K562 (cell line): Measurements from ENCODE around the gene ANO8. TPM values are rescaled to one million over a fixed set of nuclear protein-coding genes. Genes with fewer than 3 reads are reported as not detected.

Experiments used
- ATAC-seq: fragments of 200-7000 bp; cut with Tn5 transposase; 3 replicates; pipeline ENCODE4 v1.9.1; 2020; ENCODE audit warnings: moderate library complexity
- BruUV-seq: library from RNA; stranded (reverse); fragments of 400-500 nt; replicated peaks from 2 replicates; lab custom pipeline; 2021; lab: Mats Ljungman, UMichigan
- CTCF ChIA-PET: fragments of 300-600 bp; formaldehyde crosslinking; extraction: SDS; loops from one replicate; lab custom pipeline; 2021; ENCODE audit warnings: low intra/inter-chr PET ratio; lab: Yijun Ruan, JAX
- POLR2A ChIA-PET: fragments of 300-600, 350-650 bp; sonication (Branson Sonifier 250); formaldehyde crosslinking; extraction: SDS; loops from one replicate; lab custom pipeline; 2021; ENCODE audit warnings: antibody characterized with exemption, inconsistent platforms; lab: Yijun Ruan, JAX
- DNase-seq, 4 experiments: peaks; one replicate each; pipeline versions ENCODE4 v3.0.0 to v3.0.0-alpha.2; 2011 to 2018; ENCODE audit warnings: low spot score in 3 of 4, mixed read lengths in 3 of 4; ENCODE audit errors: extremely low read depth in 1 of 4
- FAIRE-seq: peaks from 2 replicates; lab custom pipeline; 2011; peaks lifted over from hg19 to GRCh38; lab: Jason Lieb, UNC
- H2AFZ ChIP-seq: 2 replicates; pipeline ENCODE4 v1.6.0; 2011; ENCODE audit warnings: low read depth, low read length, control low read depth, inconsistent platforms
- H3K27ac ChIP-seq: fragments of 200-600 bp; 3 replicates; pipeline ENCODE4 v1.8.0; 2011; ENCODE audit warnings: low read depth, mild to moderate bottlenecking, control low read depth, inconsistent platforms, low read length, moderate library complexity, mixed read lengths; ENCODE audit errors: extremely low read depth
- H3K27me3 ChIP-seq, 2 experiments: fragments of 300-600 bp in 1 of 2; 2 replicates in 1 of 2; 3 replicates in 1 of 2; pipeline versions ENCODE4 v1.6.0 to v1.8.0; 2011; ENCODE audit warnings: inconsistent platforms in 2 of 2, low read length in 2 of 2, mild to moderate bottlenecking in 1 of 2, mixed read lengths in 1 of 2, moderate library complexity in 1 of 2; ENCODE audit not compliant: control insufficient read depth in 2 of 2, insufficient read depth in 2 of 2
- H3K36me3 ChIP-seq: fragments of 300-600 bp; 3 replicates; pipeline ENCODE4 v1.8.0; 2011; ENCODE audit warnings: mild to moderate bottlenecking, low read length, inconsistent platforms; ENCODE audit not compliant: control insufficient read depth, insufficient read depth
- H3K4me1 ChIP-seq, 2 experiments: fragments of 200-600 bp in 1 of 2; replicated peaks in 1 of 2; 2 replicates in 1 of 2; 3 replicates in 1 of 2; pipeline versions ENCODE4 v1.5.1 to v1.8.0; 2011; ENCODE audit warnings: inconsistent platforms in 2 of 2, low read length in 2 of 2, mild to moderate bottlenecking in 1 of 2, mixed read lengths in 1 of 2, moderate library complexity in 1 of 2; ENCODE audit not compliant: control insufficient read depth in 2 of 2, insufficient read depth in 2 of 2
- H3K4me2 ChIP-seq: 2 replicates; pipeline ENCODE4 v1.6.1; 2011; ENCODE audit warnings: low read length, control low read depth, inconsistent platforms, mixed read lengths; ENCODE audit not compliant: insufficient read depth
- H3K4me3 ChIP-seq: fragments of 200-600 bp; sonication (generic), shearing (Covaris generic); 2 replicates; pipeline ENCODE4 v1.5.1; 2016; ENCODE audit warnings: control low read depth, inconsistent platforms
- H3K79me2 ChIP-seq: fragments of 200-600 bp; 3 replicates; pipeline ENCODE4 v1.8.0; 2011; ENCODE audit warnings: low read length, inconsistent platforms; ENCODE audit not compliant: control insufficient read depth, insufficient read depth
- H3K9ac ChIP-seq, 2 experiments: 2 replicates each; pipeline versions ENCODE4 v1.6.0 to v1.6.1; 2011; ENCODE audit warnings: low read depth in 2 of 2, low read length in 2 of 2, control low read depth in 1 of 2, inconsistent platforms in 1 of 2, mild to moderate bottlenecking in 1 of 2, mixed read lengths in 1 of 2; ENCODE audit not compliant: insufficient read depth in 1 of 2
- H3K9me1 ChIP-seq: one replicate; pipeline ENCODE4 v1.6.0; 2011; ENCODE audit warnings: inconsistent platforms, mild to moderate bottlenecking, low read length, moderate library complexity; ENCODE audit not compliant: control insufficient read depth, insufficient read depth
- H3K9me3 ChIP-seq: replicated peaks from 2 replicates; pipeline ENCODE4 v1.5.1; 2011; ENCODE audit warnings: low read depth, low read length, inconsistent platforms; ENCODE audit not compliant: control insufficient read depth, insufficient read depth
- H4K20me1 ChIP-seq: replicated peaks from 2 replicates; pipeline ENCODE4 v1.6.1; 2011; ENCODE audit warnings: low read length, inconsistent platforms, mixed read lengths; ENCODE audit not compliant: control insufficient read depth, insufficient read depth
- POLR2G ChIP-seq: fragments of 200-400 bp; formaldehyde crosslinking; IDR thresholded peaks from 2 replicates; pipeline ENCODE4 v1.6.1; 2017; ENCODE audit warnings: low read depth, mild to moderate bottlenecking, antibody characterized with exemption, low read length, moderate library complexity
- RBFOX2 ChIP-seq: fragments of 200-400 bp; formaldehyde crosslinking; IDR thresholded peaks from 2 replicates; pipeline ENCODE4 v1.6.1; 2017; ENCODE audit warnings: low read depth, mild to moderate bottlenecking, low read length, moderate library complexity
- SMC3 ChIP-seq: conservative IDR thresholded peaks from 2 replicates; pipeline ENCODE4 v1.6.1; 2011; ENCODE audit warnings: low read depth, low read length, improper control_type of control experiment; ENCODE audit not compliant: insufficient read depth
- WGBS: fragments of 100-300 bp; shearing (Covaris generic); methylation state at CpG from one replicate; pipeline ENCODE4 v1.1.6; 2016; ENCODE audit warnings: low coverage, mixed read lengths; ENCODE audit not compliant: insufficient coverage; ENCODE audit errors: missing lambda C conversion rate; 5-methylcytosine and 5-hydroxymethylcytosine counted together
- in situ Hi-C: fragments of 300-500 bp; cut with MboI; formaldehyde crosslinking; loops from 4 replicates; pipeline ENCODE4 v1.15.0; 2018; ENCODE audit warnings: inconsistent platforms, mixed read lengths
- intact Hi-C: fragments of 100-400 bp; cut with micrococcal nuclease; formaldehyde crosslinking; loops from 2 replicates; pipeline ENCODE4 v1.14.2; 2022
- polyA plus RNA-seq, 8 experiments: library from polyadenylated mRNA; depleted of rRNA in 4 of 8; stranded (reverse) in 5 of 8; unstranded in 3 of 8; fragments of >200 nt; fragmentation: Nextera tagmentation in 2 of 8; fragmentation: Illumina TruSeq in 1 of 8; extraction: Ambion mirVana in 2 of 8; extraction: Trizol in 1 of 8; gene quantifications; 2 replicates each; pipeline versions ENCODE4 v1.2.1 to v1.2.3, GENCODE V29; 2011 to 2014; ENCODE audit warnings: inconsistent platforms in 1 of 8, missing spikeins in 1 of 8
- total RNA-seq, 7 experiments: library from RNA; depleted of rRNA in 6 of 7; stranded (reverse); fragments of >200 nt in 6 of 7; fragmentation: Illumina TruSeq in 2 of 7; extraction: Trizol in 2 of 7; gene quantifications; 2 replicates each; pipeline versions ENCODE4 v1.2.1 to v1.2.3, GENCODE V29; 2011 to 2021; ENCODE audit warnings: low replicate concordance in 1 of 7
- TF ChIP-seq, protein P1 (sequence below): sonication (generic); formaldehyde crosslinking; IDR thresholded peaks from 2 replicates; pipeline ENCODE4 v1.8.1; 2023; ENCODE audit warnings: mild to moderate bottlenecking, missing genetic modification reagents
- TF ChIP-seq, protein P2 (sequence below): IDR thresholded peaks from 3 replicates; pipeline ENCODE4 v1.6.1; 2011; ENCODE audit warnings: borderline replicate concordance, mild to moderate bottlenecking; ENCODE audit not compliant: insufficient read length, insufficient read depth

ANO8 gene
- total and polyA plus RNA-seq, 9 of the 15 experiments (the other 6 are each of a cell fraction or from before 2014, with no cell fraction given) = 0.07 to 7.6 (median 2.3) TPM; not detected in 1

DNA sequence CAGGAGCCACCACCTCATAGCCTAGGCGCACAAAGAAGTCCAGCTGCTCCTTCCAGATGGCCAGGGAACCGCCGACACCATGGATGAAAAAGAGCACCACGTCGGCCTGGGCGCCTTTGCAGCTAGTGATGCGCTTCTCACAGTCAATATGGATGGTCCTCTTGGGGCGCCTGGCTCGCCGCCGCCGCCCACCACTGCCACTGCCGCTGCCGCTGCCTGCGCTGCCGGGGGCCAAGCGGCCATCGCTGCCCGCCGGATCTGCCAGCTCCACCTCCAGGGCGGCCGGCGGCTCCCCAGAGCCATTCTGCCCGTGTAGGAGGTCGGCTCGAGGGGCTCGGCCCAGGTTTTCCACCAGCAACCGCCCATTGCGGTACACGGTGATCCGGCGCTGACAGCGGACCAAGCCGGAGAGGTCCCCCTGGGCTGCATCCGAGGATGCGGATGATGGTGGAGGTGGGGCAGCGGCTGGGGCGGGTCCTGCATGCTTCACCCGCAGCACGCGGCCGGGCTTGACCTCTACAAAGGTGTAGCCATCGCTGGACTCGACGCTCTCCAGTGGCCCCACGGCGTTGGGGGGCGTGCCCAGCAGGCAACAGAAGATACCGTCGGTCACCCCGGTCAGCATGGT, 33.5 kb downstream of the ANO8 start:
- H3K4me1 ChIP-seq = peaks cover 17 to 42% of the 10 kb centered on the region in 2 experiments; a peak in 4 of 5 replicates
- no peak for ATAC-seq
- H3K9me1 ChIP-seq = no peaks in the 10 kb centered on the region
- peaks cover 25% of the 10 kb centered on the region for H3K36me3 ChIP-seq
- 91% methylated on average over 33 of the region's 51 CpGs for WGBS
- no peaks in the 10 kb centered on the region for H4K20me1 ChIP-seq
- H3K4me2 ChIP-seq = no peak overlapping the region
- no peak overlapping the region for H3K4me3 ChIP-seq
- ChIA-PET POLR2A (interaction anchor here (0.6 kb wide), 1 partner anchor 67 kb away, joined by 4 read pairs; no protein-coding TSS in a partner anchor), CTCF (interaction anchor here (0.6 kb wide), 1 partner anchor 79 kb away, joined by 3 read pairs; no protein-coding TSS in a partner anchor)
- no peak for DNase-seq
- no peaks in the 10 kb centered on the region for H3K27me3 ChIP-seq
- in situ Hi-C loops = no loop called here
- no TSS peak for BruUV-seq
- no peak overlapping the region for H3K27ac ChIP-seq
- intact Hi-C loops = no loop called here
- H2AFZ ChIP-seq = no peak overlapping the region
- H3K79me2 ChIP-seq = peaks cover 10% of the 10 kb centered on the region
- 0 out of 2 replicates have a peak, but pooled peaks have one; percentile 14 for TF ChIP-seq POLR2G
- peak; percentile 14; the same call in 1 of the 2 replicates for TF ChIP-seq RBFOX2
- TF ChIP-seq, protein P1, sequence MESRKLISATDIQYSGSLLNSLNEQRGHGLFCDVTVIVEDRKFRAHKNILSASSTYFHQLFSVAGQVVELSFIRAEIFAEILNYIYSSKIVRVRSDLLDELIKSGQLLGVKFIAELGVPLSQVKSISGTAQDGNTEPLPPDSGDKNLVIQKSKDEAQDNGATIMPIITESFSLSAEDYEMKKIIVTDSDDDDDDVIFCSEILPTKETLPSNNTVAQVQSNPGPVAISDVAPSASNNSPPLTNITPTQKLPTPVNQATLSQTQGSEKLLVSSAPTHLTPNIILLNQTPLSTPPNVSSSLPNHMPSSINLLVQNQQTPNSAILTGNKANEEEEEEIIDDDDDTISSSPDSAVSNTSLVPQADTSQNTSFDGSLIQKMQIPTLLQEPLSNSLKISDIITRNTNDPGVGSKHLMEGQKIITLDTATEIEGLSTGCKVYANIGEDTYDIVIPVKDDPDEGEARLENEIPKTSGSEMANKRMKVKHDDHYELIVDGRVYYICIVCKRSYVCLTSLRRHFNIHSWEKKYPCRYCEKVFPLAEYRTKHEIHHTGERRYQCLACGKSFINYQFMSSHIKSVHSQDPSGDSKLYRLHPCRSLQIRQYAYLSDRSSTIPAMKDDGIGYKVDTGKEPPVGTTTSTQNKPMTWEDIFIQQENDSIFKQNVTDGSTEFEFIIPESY = 0 out of 2 replicates have a peak, but pooled peaks have one; percentile 9
- TF ChIP-seq, protein P2, sequence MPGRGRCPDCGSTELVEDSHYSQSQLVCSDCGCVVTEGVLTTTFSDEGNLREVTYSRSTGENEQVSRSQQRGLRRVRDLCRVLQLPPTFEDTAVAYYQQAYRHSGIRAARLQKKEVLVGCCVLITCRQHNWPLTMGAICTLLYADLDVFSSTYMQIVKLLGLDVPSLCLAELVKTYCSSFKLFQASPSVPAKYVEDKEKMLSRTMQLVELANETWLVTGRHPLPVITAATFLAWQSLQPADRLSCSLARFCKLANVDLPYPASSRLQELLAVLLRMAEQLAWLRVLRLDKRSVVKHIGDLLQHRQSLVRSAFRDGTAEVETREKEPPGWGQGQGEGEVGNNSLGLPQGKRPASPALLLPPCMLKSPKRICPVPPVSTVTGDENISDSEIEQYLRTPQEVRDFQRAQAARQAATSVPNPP = no peak
- TF ChIP-seq SMC3 = no peak
- TF ChIP-seq, all 486 proteins: peak for 3
- no peak for FAIRE-seq
- no peak overlapping the region for H3K9ac ChIP-seq
- peaks cover 3% of the 10 kb centered on the region for H3K9me3 ChIP-seq
